Fibroblast of lung (primary cell): ENCODE measurements around the gene CAMTA1. TPM values are rescaled to one million over a fixed set of nuclear protein-coding genes. Genes with fewer than 3 reads are reported as not detected.
A peak's percentile ranks its signal among the peaks of the same experiment; 100 is the strongest.

Source experiments
- DNase-seq, 2 donors: peaks; one replicate each; pipeline versions ENCODE4 v3.0.0 to v3.0.0-alpha.2; 2010; ENCODE audit warnings: low read depth in 2 of 2
- H2AFZ ChIP-seq: 2 replicates; pipeline ENCODE4 v1.5.1; 2012; ENCODE audit warnings: low read length, control low read depth, inconsistent platforms
- H3K27ac ChIP-seq: 2 replicates; pipeline ENCODE4 v1.5.1; 2011; ENCODE audit warnings: low read length, control low read depth; ENCODE audit not compliant: insufficient read depth
- H3K27me3 ChIP-seq: 2 replicates; pipeline ENCODE4 v1.5.1; 2011; ENCODE audit warnings: mild to moderate bottlenecking, low read length; ENCODE audit not compliant: control insufficient read depth, insufficient read depth
- H3K36me3 ChIP-seq: 2 replicates; pipeline ENCODE4 v1.5.1; 2011; ENCODE audit warnings: low read length; ENCODE audit not compliant: control insufficient read depth, insufficient read depth
- H3K4me1 ChIP-seq: 2 replicates; pipeline ENCODE4 v1.5.1; 2011; ENCODE audit warnings: low read length; ENCODE audit not compliant: control insufficient read depth, insufficient read depth; ENCODE audit errors: extremely low read depth
- H3K4me2 ChIP-seq: 2 replicates; pipeline ENCODE4 v1.5.1; 2011; ENCODE audit warnings: low read length, control low read depth; ENCODE audit not compliant: insufficient read depth; ENCODE audit errors: extremely low read depth
- H3K4me3 ChIP-seq, 4 experiments: fragments of 200-600 bp in 1 of 4; sonication (generic) in 1 of 4; replicated peaks in 1 of 4; 2 replicates each; pipeline ENCODE4 v1.5.1; 2011 to 2016; ENCODE audit warnings: low read length in 4 of 4, low read depth in 3 of 4, mild to moderate bottlenecking in 3 of 4, control low read depth in 2 of 4, inconsistent platforms in 1 of 4, mixed read lengths in 1 of 4; ENCODE audit not compliant: insufficient read depth in 1 of 4; ENCODE audit errors: control extremely low read depth in 1 of 4
- H3K79me2 ChIP-seq: 2 replicates; pipeline ENCODE4 v1.5.1; 2012; ENCODE audit warnings: mild to moderate bottlenecking, low read length, inconsistent platforms; ENCODE audit not compliant: control insufficient read depth, insufficient read depth
- H3K9ac ChIP-seq: 2 replicates; pipeline ENCODE4 v1.5.1; 2011; ENCODE audit warnings: mild to moderate bottlenecking, low read length, control low read depth; ENCODE audit not compliant: insufficient read depth
- H3K9me3 ChIP-seq: 2 replicates; pipeline ENCODE4 v1.5.1; 2012; ENCODE audit warnings: low read depth, low read length; ENCODE audit not compliant: control insufficient read depth, insufficient read depth
- H4K20me1 ChIP-seq: 2 replicates; pipeline ENCODE4 v1.5.1; 2011; ENCODE audit warnings: low read length; ENCODE audit not compliant: control insufficient read depth, insufficient read depth; ENCODE audit errors: extremely low read depth
- CTCF ChIP-seq, 2 donors: IDR thresholded peaks in 1 of 2; conservative IDR thresholded peaks in 1 of 2; 1 replicate in 1 of 2; 2 replicates in 1 of 2; pipeline ENCODE4 v1.5.1; 2011 to 2012; ENCODE audit warnings: low read length in 2 of 2, control low read depth in 1 of 2, inconsistent platforms in 1 of 2, low read depth in 1 of 2, mild to moderate bottlenecking in 1 of 2
- EZH2 ChIP-seq: IDR thresholded peaks from 2 replicates; pipeline ENCODE4 v1.5.1; 2012; ENCODE audit warnings: low read length, control low read depth, mild to moderate bottlenecking; ENCODE audit errors: missing control alignments
- polyA plus RNA-seq, 2 donors: library from polyadenylated mRNA; depleted of rRNA in 1 of 2; stranded (reverse) in 1 of 2; unstranded in 1 of 2; fragments of >200 nt; gene quantifications; 2 replicates each; pipeline ENCODE4 v1.2.1, GENCODE V29; 2011 to 2012; ENCODE audit warnings: missing spikeins in 1 of 2
- total RNA-seq: library from RNA; depleted of rRNA; stranded (reverse); fragments of >200 nt; gene quantifications from 2 replicates; pipeline ENCODE4 v1.2.1, GENCODE V29; 2014

The CAMTA1 gene
- total and polyA plus RNA-seq, 2 donors (not counting 1 experiment from before 2014, with no cell fraction given): 47.6 to 86.0 TPM

GRCh38 chr1:7533006-7533405, 747.8 kb downstream of the CAMTA1 start:
- H3K27ac ChIP-seq: no peak overlapping the region
- no peaks in the 10 kb centered on the region for H3K4me1 ChIP-seq
- no peaks in the 10 kb centered on the region for H4K20me1 ChIP-seq
- no peaks in the 10 kb centered on the region for H3K36me3 ChIP-seq
- H3K9ac ChIP-seq: no peak overlapping the region
- no peaks in the 10 kb centered on the region for H3K27me3 ChIP-seq
- DNase-seq: no peak
- H3K4me2 ChIP-seq: no peak overlapping the region
- no peak overlapping the region for H3K4me3 ChIP-seq
- H3K9me3 ChIP-seq: no peaks in the 10 kb centered on the region
- TF ChIP-seq CTCF (conservative IDR thresholded peaks at IDR 0.05 in 1 of 2, IDR thresholded peaks at IDR 0.05 in 1 of 2; ENCODE audit: low read depth in 1 of 2, low read length in 2 of 2) (no peak), EZH2 (no peak)
- no peak overlapping the region for H2AFZ ChIP-seq
- H3K79me2 ChIP-seq: no peaks in the 10 kb centered on the region

- Histone ChIP-seq H3K9ac (no peak overlapping the region), H3K4me3 (no peak overlapping the region), H3K36me3 (no peaks in the 10 kb centered on the region), H4K20me1 (no peaks in the 10 kb centered on the region), H3K79me2 (no peaks in the 10 kb centered on the region), H3K27me3 (no peaks in the 10 kb centered on the region), H3K9me3 (no peaks in the 10 kb centered on the region), H2AFZ (no peak overlapping the region), H3K4me1 (no peaks in the 10 kb centered on the region), H3K4me2 (no peak overlapping the region), H3K27ac (no peak overlapping the region)
- peak in 1 of 2 donors; percentile 54 for DNase-seq
- TF ChIP-seq EZH2: no peak
Observed at GRCh38 chr1:7534061-7534825, 749.0 kb downstream of the CAMTA1 start.

GRCh38 chr1:7535016-7535415, 749.8 kb downstream of the CAMTA1 start:
- Histone ChIP-seq H3K79me2 (no peaks in the 10 kb centered on the region), H3K4me1 (no peaks in the 10 kb centered on the region), H3K9me3 (no peaks in the 10 kb centered on the region), H3K27me3 (no peaks in the 10 kb centered on the region), H3K4me3 (no peak overlapping the region), H3K9ac (no peak overlapping the region), H2AFZ (no peak overlapping the region), H4K20me1 (no peaks in the 10 kb centered on the region), H3K4me2 (no peak overlapping the region), H3K27ac (no peak overlapping the region), H3K36me3 (no peaks in the 10 kb centered on the region)
- DNase-seq: no peak
- no peak for TF ChIP-seq CTCF (conservative IDR thresholded peaks at IDR 0.05 in 1 of 2, IDR thresholded peaks at IDR 0.05 in 1 of 2; ENCODE audit: low read depth in 1 of 2, low read length in 2 of 2)
- no peak for TF ChIP-seq EZH2
